K562 (cell line): ENCODE measurements around the gene OPCML. TPM values are rescaled to one million over a fixed set of nuclear protein-coding genes. Genes with fewer than 3 reads are reported as not detected.

Experiments used
- ATAC-seq: fragments of 200-7000 bp; cut with Tn5 transposase; 3 replicates; pipeline ENCODE4 v1.9.1; 2020; ENCODE audit warnings: moderate library complexity
- BruUV-seq: library from RNA; stranded (reverse); fragments of 400-500 nt; replicated peaks from 2 replicates; lab custom pipeline; 2021; lab: Mats Ljungman, UMichigan
- CTCF ChIA-PET: fragments of 300-600 bp; formaldehyde crosslinking; extraction: SDS; loops from one replicate; lab custom pipeline; 2021; ENCODE audit warnings: low intra/inter-chr PET ratio; lab: Yijun Ruan, JAX
- POLR2A ChIA-PET: fragments of 300-600, 350-650 bp; sonication (Branson Sonifier 250); formaldehyde crosslinking; extraction: SDS; loops from one replicate; lab custom pipeline; 2021; ENCODE audit warnings: antibody characterized with exemption, inconsistent platforms; lab: Yijun Ruan, JAX
- DNase-seq, 4 experiments: peaks; one replicate each; pipeline versions ENCODE4 v3.0.0 to v3.0.0-alpha.2; 2011 to 2018; ENCODE audit warnings: low spot score in 3 of 4, mixed read lengths in 3 of 4; ENCODE audit errors: extremely low read depth in 1 of 4
- FAIRE-seq: peaks from 2 replicates; lab custom pipeline; 2011; peaks lifted over from hg19 to GRCh38; lab: Jason Lieb, UNC
- H2AFZ ChIP-seq: 2 replicates; pipeline ENCODE4 v1.6.0; 2011; ENCODE audit warnings: low read depth, low read length, control low read depth, inconsistent platforms
- H3K27ac ChIP-seq: fragments of 200-600 bp; 3 replicates; pipeline ENCODE4 v1.8.0; 2011; ENCODE audit warnings: low read depth, mild to moderate bottlenecking, control low read depth, inconsistent platforms, low read length, moderate library complexity, mixed read lengths; ENCODE audit errors: extremely low read depth
- H3K27me3 ChIP-seq, 2 experiments: fragments of 300-600 bp in 1 of 2; 2 replicates in 1 of 2; 3 replicates in 1 of 2; pipeline versions ENCODE4 v1.6.0 to v1.8.0; 2011; ENCODE audit warnings: inconsistent platforms in 2 of 2, low read length in 2 of 2, mild to moderate bottlenecking in 1 of 2, mixed read lengths in 1 of 2, moderate library complexity in 1 of 2; ENCODE audit not compliant: control insufficient read depth in 2 of 2, insufficient read depth in 2 of 2
- H3K36me3 ChIP-seq: fragments of 300-600 bp; 3 replicates; pipeline ENCODE4 v1.8.0; 2011; ENCODE audit warnings: mild to moderate bottlenecking, low read length, inconsistent platforms; ENCODE audit not compliant: control insufficient read depth, insufficient read depth
- H3K4me1 ChIP-seq, 2 experiments: fragments of 200-600 bp in 1 of 2; replicated peaks in 1 of 2; 2 replicates in 1 of 2; 3 replicates in 1 of 2; pipeline versions ENCODE4 v1.5.1 to v1.8.0; 2011; ENCODE audit warnings: inconsistent platforms in 2 of 2, low read length in 2 of 2, mild to moderate bottlenecking in 1 of 2, mixed read lengths in 1 of 2, moderate library complexity in 1 of 2; ENCODE audit not compliant: control insufficient read depth in 2 of 2, insufficient read depth in 2 of 2
- H3K4me2 ChIP-seq: 2 replicates; pipeline ENCODE4 v1.6.1; 2011; ENCODE audit warnings: low read length, control low read depth, inconsistent platforms, mixed read lengths; ENCODE audit not compliant: insufficient read depth
- H3K4me3 ChIP-seq: fragments of 200-600 bp; sonication (generic), shearing (Covaris generic); 2 replicates; pipeline ENCODE4 v1.5.1; 2016; ENCODE audit warnings: control low read depth, inconsistent platforms
- H3K79me2 ChIP-seq: fragments of 200-600 bp; 3 replicates; pipeline ENCODE4 v1.8.0; 2011; ENCODE audit warnings: low read length, inconsistent platforms; ENCODE audit not compliant: control insufficient read depth, insufficient read depth
- H3K9ac ChIP-seq, 2 experiments: 2 replicates each; pipeline versions ENCODE4 v1.6.0 to v1.6.1; 2011; ENCODE audit warnings: low read depth in 2 of 2, low read length in 2 of 2, control low read depth in 1 of 2, inconsistent platforms in 1 of 2, mild to moderate bottlenecking in 1 of 2, mixed read lengths in 1 of 2; ENCODE audit not compliant: insufficient read depth in 1 of 2
- H3K9me1 ChIP-seq: one replicate; pipeline ENCODE4 v1.6.0; 2011; ENCODE audit warnings: inconsistent platforms, mild to moderate bottlenecking, low read length, moderate library complexity; ENCODE audit not compliant: control insufficient read depth, insufficient read depth
- H3K9me3 ChIP-seq: replicated peaks from 2 replicates; pipeline ENCODE4 v1.5.1; 2011; ENCODE audit warnings: low read depth, low read length, inconsistent platforms; ENCODE audit not compliant: control insufficient read depth, insufficient read depth
- H4K20me1 ChIP-seq: replicated peaks from 2 replicates; pipeline ENCODE4 v1.6.1; 2011; ENCODE audit warnings: low read length, inconsistent platforms, mixed read lengths; ENCODE audit not compliant: control insufficient read depth, insufficient read depth
- CCAR2 ChIP-seq: fragments of 200-400 bp; formaldehyde crosslinking; IDR thresholded peaks from 2 replicates; pipeline ENCODE4 v1.6.1; 2017; ENCODE audit warnings: mild to moderate bottlenecking, low read depth, low read length
- CREB1 ChIP-seq, 2 experiments: sonication (generic) in 1 of 2; formaldehyde crosslinking in 1 of 2; IDR thresholded peaks; 2 replicates each; pipeline versions ENCODE4 v1.6.1 to v1.8.0; 2012 to 2022; ENCODE audit warnings: inconsistent platforms in 1 of 2, mild to moderate bottlenecking in 1 of 2, missing genetic modification reagents in 1 of 2, moderate library complexity in 1 of 2
- CREM ChIP-seq: IDR thresholded peaks from 2 replicates; pipeline ENCODE4 v1.6.1; 2014; ENCODE audit warnings: antibody characterized with exemption, low read depth
- HNRNPL ChIP-seq: fragments of 200-400 bp; formaldehyde crosslinking; IDR thresholded peaks from 2 replicates; pipeline ENCODE4 v1.6.1; 2017; ENCODE audit warnings: low read depth, mild to moderate bottlenecking, low read length
- RBM14 ChIP-seq: fragments of 200-400 bp; formaldehyde crosslinking; IDR thresholded peaks from 2 replicates; pipeline ENCODE4 v1.6.1; 2018; ENCODE audit warnings: low read depth, mild to moderate bottlenecking, low read length, moderate library complexity, borderline replicate concordance; ENCODE audit not compliant: insufficient read depth
- SMARCC2 ChIP-seq: fragments of 450-650 bp; IDR thresholded peaks from 2 replicates; pipeline ENCODE4 v1.6.1; 2017; ENCODE audit warnings: antibody characterized with exemption, moderate library complexity, mild to moderate bottlenecking, low read depth
- TCF3 ChIP-seq: sonication (generic); formaldehyde crosslinking; IDR thresholded peaks from 2 replicates; pipeline ENCODE4 v1.4.0; 2020; ENCODE audit warnings: mild to moderate bottlenecking, missing genetic modification reagents
- TCF7L2 ChIP-seq: fragments of 150-350 bp; IDR thresholded peaks from 2 replicates; pipeline ENCODE4 v1.6.1; 2016; ENCODE audit warnings: low read depth, mild to moderate bottlenecking, low read length, moderate library complexity
- TEAD4 ChIP-seq, 2 experiments: sonication (generic) in 1 of 2; formaldehyde crosslinking in 1 of 2; IDR thresholded peaks; 2 replicates each; pipeline versions ENCODE4 v1.6.1 to v1.8.0; 2012 to 2022; ENCODE audit warnings: borderline replicate concordance in 1 of 2, inconsistent platforms in 1 of 2, low read length in 1 of 2, mild to moderate bottlenecking in 1 of 2, missing genetic modification reagents in 1 of 2
- USF1 ChIP-seq: sonication (generic); formaldehyde crosslinking; IDR thresholded peaks from 2 replicates; pipeline ENCODE4 v1.9.0; 2022; ENCODE audit warnings: mild to moderate bottlenecking, missing genetic modification reagents
- ZNF23 ChIP-seq: fragments of 250-450 bp; sonication (Bioruptor Pico); IDR thresholded peaks from 2 replicates; pipeline ENCODE4 v1.4.0; 2020; ENCODE audit warnings: mild to moderate bottlenecking
- ZNF274 ChIP-seq: IDR thresholded peaks from 2 replicates; pipeline ENCODE4 v1.6.1; 2011; ENCODE audit warnings: low read depth, mild to moderate bottlenecking, low read length, moderate library complexity, borderline replicate concordance
- ZNF584 ChIP-seq: fragments of 200-800 bp; sonication (Bioruptor generic); IDR thresholded peaks from 2 replicates; pipeline ENCODE4 v1.6.1; 2016; ENCODE audit warnings: low read depth, mild to moderate bottlenecking, missing genetic modification characterization, missing compliant biosample characterization
- ZSCAN29 ChIP-seq: fragments of 450-650 bp; IDR thresholded peaks from 2 replicates; pipeline ENCODE4 v1.6.1; 2017
- WGBS: fragments of 100-300 bp; shearing (Covaris generic); methylation state at CpG from one replicate; pipeline ENCODE4 v1.1.6; 2016; ENCODE audit warnings: low coverage, mixed read lengths; ENCODE audit not compliant: insufficient coverage; ENCODE audit errors: missing lambda C conversion rate; 5-methylcytosine and 5-hydroxymethylcytosine counted together
- in situ Hi-C: fragments of 300-500 bp; cut with MboI; formaldehyde crosslinking; loops from 4 replicates; pipeline ENCODE4 v1.15.0; 2018; ENCODE audit warnings: inconsistent platforms, mixed read lengths
- intact Hi-C: fragments of 100-400 bp; cut with micrococcal nuclease; formaldehyde crosslinking; loops from 2 replicates; pipeline ENCODE4 v1.14.2; 2022
- polyA plus RNA-seq, 8 experiments: library from polyadenylated mRNA; depleted of rRNA in 4 of 8; stranded (reverse) in 5 of 8; unstranded in 3 of 8; fragments of >200 nt; fragmentation: Nextera tagmentation in 2 of 8; fragmentation: Illumina TruSeq in 1 of 8; extraction: Ambion mirVana in 2 of 8; extraction: Trizol in 1 of 8; gene quantifications; 2 replicates each; pipeline versions ENCODE4 v1.2.1 to v1.2.3, GENCODE V29; 2011 to 2014; ENCODE audit warnings: inconsistent platforms in 1 of 8, missing spikeins in 1 of 8
- total RNA-seq, 7 experiments: library from RNA; depleted of rRNA in 6 of 7; stranded (reverse); fragments of >200 nt in 6 of 7; fragmentation: Illumina TruSeq in 2 of 7; extraction: Trizol in 2 of 7; gene quantifications; 2 replicates each; pipeline versions ENCODE4 v1.2.1 to v1.2.3, GENCODE V29; 2011 to 2021; ENCODE audit warnings: low replicate concordance in 1 of 7
- TF ChIP-seq, protein P1 (sequence below), 2 experiments: fragments of 450-650 bp; IDR thresholded peaks; 2 replicates each; pipeline ENCODE4 v1.6.1; 2016

The OPCML gene
- total and polyA plus RNA-seq, 9 of the 15 experiments (the other 6 are each of a cell fraction or from before 2014, with no cell fraction given), result not detected

DNA sequence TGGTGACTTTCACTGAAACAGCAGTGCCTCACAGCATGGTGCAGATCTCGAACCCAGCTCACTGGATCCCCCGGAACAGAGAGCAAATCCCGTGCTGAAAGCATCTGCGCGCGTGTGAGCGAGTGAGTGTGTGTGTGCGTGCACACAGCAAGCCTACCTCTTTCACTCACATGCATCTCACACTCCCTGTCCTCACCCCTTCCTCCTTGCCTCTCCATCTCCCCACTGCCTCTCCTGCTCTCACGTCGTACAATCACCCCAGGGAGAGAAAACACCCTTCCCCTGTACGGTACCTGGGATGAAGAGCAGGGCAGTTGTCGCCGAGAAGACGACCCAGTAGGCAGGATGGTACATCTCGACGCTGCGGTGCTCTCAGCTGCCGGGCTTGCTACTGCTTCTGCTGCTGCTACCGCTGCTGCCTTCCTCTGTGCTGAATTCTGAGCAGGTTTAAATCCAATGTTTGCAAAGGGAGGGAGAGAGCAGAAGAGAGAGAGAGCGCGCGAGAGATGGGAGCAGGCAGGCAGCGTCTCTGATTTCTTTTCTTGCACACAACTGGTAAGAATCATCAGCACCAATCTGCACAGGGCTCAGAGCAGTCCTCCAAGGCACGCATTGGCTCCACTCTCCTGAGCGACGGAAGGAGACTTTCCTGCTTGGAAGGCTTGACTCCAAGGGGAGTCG is at the start of gene OPCML (continued):
- TF ChIP-seq CCAR2 (no peak), USF1 (CRISPR knock-in tag) (no peak), TCF7L2 (no peak), CREM (no peak), HNRNPL (no peak)
- TF ChIP-seq, protein P1, sequence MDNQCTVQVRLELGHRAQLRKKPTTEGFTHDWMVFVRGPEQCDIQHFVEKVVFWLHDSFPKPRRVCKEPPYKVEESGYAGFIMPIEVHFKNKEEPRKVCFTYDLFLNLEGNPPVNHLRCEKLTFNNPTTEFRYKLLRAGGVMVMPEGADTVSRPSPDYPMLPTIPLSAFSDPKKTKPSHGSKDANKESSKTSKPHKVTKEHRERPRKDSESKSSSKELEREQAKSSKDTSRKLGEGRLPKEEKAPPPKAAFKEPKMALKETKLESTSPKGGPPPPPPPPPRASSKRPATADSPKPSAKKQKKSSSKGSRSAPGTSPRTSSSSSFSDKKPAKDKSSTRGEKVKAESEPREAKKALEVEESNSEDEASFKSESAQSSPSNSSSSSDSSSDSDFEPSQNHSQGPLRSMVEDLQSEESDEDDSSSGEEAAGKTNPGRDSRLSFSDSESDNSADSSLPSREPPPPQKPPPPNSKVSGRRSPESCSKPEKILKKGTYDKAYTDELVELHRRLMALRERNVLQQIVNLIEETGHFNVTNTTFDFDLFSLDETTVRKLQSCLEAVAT (IDR thresholded peaks at IDR 0.05), result no peak

- Histone ChIP-seq H3K4me1 (no peaks in the 10 kb centered on the region; a peak in 1 of 5 replicates), H3K27me3 (no peaks in the 10 kb centered on the region), H3K4me2 (no peak overlapping the region), H3K9me3 (no peaks in the 10 kb centered on the region; the same call in 1 of the 2 replicates), H4K20me1 (no peaks in the 10 kb centered on the region), H3K27ac (no peak overlapping the region), H3K36me3 (no peaks in the 10 kb centered on the region), H3K79me2 (no peaks in the 10 kb centered on the region), H3K9ac (no peak overlapping the region), H2AFZ (no peak overlapping the region), H3K9me1 (no peaks in the 10 kb centered on the region), H3K4me3 (no peak overlapping the region)
- FAIRE-seq (no peak), ATAC-seq (no peak), DNase-seq (no peak)
- WGBS, result 3% methylated on average over 6 of the region's 6 CpGs
- ChIA-PET POLR2A (no interaction called here), CTCF (no interaction called here)
- intact Hi-C loops (no loop called here), in situ Hi-C loops (no loop called here)
- BruUV-seq, result no TSS peak
- TF ChIP-seq RBM14 (no peak), TEAD4 (IDR thresholded peaks at IDR 0.05; ENCODE audit: low read length) (no peak), TEAD4 (CRISPR knock-in tag; IDR thresholded peaks at IDR 0.05; ENCODE audit: borderline replicate concordance) (no peak), SMARCC2 (no peak), ZNF23 (CRISPR knock-in tag) (no peak), ZSCAN29 (no peak), TCF3 (CRISPR knock-in tag) (no peak), CREB1 (IDR thresholded peaks at IDR 0.05) (no peak), CREB1 (CRISPR knock-in tag; IDR thresholded peaks at IDR 0.05) (no peak), ZNF584 (no peak), CCAR2 (no peak), ZNF274 (no peak)
Measured at GRCh38 chr11:133581091-133581490, 48.8 kb upstream of the OPCML start.
